ENCODE results near the gene SMAD6. TPM values are rescaled to one million over a fixed set of nuclear protein-coding genes. Genes with fewer than 3 reads are reported as not detected.
A peak's percentile ranks its signal among the peaks of the same experiment; 100 is the strongest.

Gene SMAD6
- total and polyA plus RNA-seq, 9 of the 15 experiments (the other 6 are each of a cell fraction or from before 2014, with no cell fraction given) = 0.10 to 15.5 (median 3.7) TPM

- no peak for TF ChIP-seq RERE (CRISPR knock-in tag; IDR thresholded peaks at IDR 0.05; ENCODE audit: borderline replicate concordance)
- TF ChIP-seq ZKSCAN1 (IDR thresholded peaks at IDR 0.05; ENCODE audit: low read depth, low read length) = no peak
Measured at GRCh38 chr15:66679061-66679656, 22.9 kb upstream of the SMAD6 start (continued).

GRCh38 chr15:66679657-66680108 is 22.4 kb upstream of the SMAD6 start:
- POLR2A ChIA-PET = interaction anchor here (0.7 to 2.0 kb wide), 8 partner anchors 10 to 61 kb away, joined by 3 to 9 read pairs (median 4); no protein-coding TSS in a partner anchor
- peak overlapping the region; percentile 64 for H3K4me2 ChIP-seq (ENCODE audit: insufficient read depth, low read length)
- TF ChIP-seq CXXC5 (CRISPR knock-in tag; IDR thresholded peaks at IDR 0.05) (peak; percentile 99), ZNF253 (CRISPR knock-in tag; conservative IDR thresholded peaks at IDR 0.05) (no peak), ZBTB26 (CRISPR knock-in tag; IDR thresholded peaks at IDR 0.05) (no peak), HOXB6 (CRISPR knock-in tag; IDR thresholded peaks at IDR 0.05; ENCODE audit: borderline replicate concordance) (no peak), E2F1 (CRISPR knock-in tag; IDR thresholded peaks at IDR 0.05) (no peak), ZNF124 (CRISPR knock-in tag; IDR thresholded peaks at IDR 0.05) (no peak), RBM39 (optimal IDR thresholded peaks at IDR 0.05; ENCODE audit: low read depth, low read length) (no peak), PTBP1 (IDR thresholded peaks at IDR 0.05; ENCODE audit: low read depth, low read length) (no peak)

More at GRCh38 chr15:66679657-66680108, 22.4 kb upstream of the SMAD6 start:
- in situ Hi-C loops (cut with MboI) (no loop called here), intact Hi-C loops (cut with micrococcal nuclease) (loop anchor here (5.0 kb wide), 1 partner anchor 57 kb away; no protein-coding TSS in a partner anchor)
- no TSS peak for BruUV-seq (replicated peaks)
- Histone ChIP-seq H3K79me2 (ENCODE audit: control insufficient read depth, insufficient read depth, low read length) (peaks cover 39% of the 10 kb centered on the region), H3K9me1 (ENCODE audit: control insufficient read depth, insufficient read depth, low read length) (no peaks in the 10 kb centered on the region), H3K9ac (ENCODE audit: insufficient read depth in 1 of 2, low read depth in 2 of 2, low read length in 2 of 2) (peak overlapping the region; percentile 26 to 66; a peak in 3 of 4 replicates), H4K20me1 (replicated peaks; ENCODE audit: control insufficient read depth, insufficient read depth, low read length) (no peaks in the 10 kb centered on the region), H2AFZ (ENCODE audit: low read depth, low read length) (no peak overlapping the region), H3K4me1 (replicated peaks in 1 of 2; ENCODE audit: control insufficient read depth in 2 of 2, insufficient read depth in 2 of 2, low read length in 2 of 2) (peaks cover 32 to 35% of the 10 kb centered on the region in 2 experiments), H3K27me3 (ENCODE audit: control insufficient read depth in 2 of 2, insufficient read depth in 2 of 2, low read length in 2 of 2) (no peaks in the 10 kb centered on the region), H3K27ac (ENCODE audit: extremely low read depth, low read depth, low read length) (peak overlapping the region; percentile 60), H3K36me3 (ENCODE audit: control insufficient read depth, insufficient read depth, low read length) (peaks cover 78% of the 10 kb centered on the region), H3K4me3 (no peak overlapping the region), H3K9me3 (replicated peaks; ENCODE audit: control insufficient read depth, insufficient read depth, low read depth, low read length) (peaks cover 11% of the 10 kb centered on the region; the same call in 1 of the 2 replicates)
- CTCF ChIA-PET (ENCODE audit: low intra/inter-chr PET ratio) = no interaction called here
- DNase-seq (ENCODE audit: extremely low read depth in 1 of 4, low spot score in 3 of 4) (peak; percentile 92 to 97 (median 94)), FAIRE-seq (peak; percentile 99), ATAC-seq (peak; percentile 98)
- WGBS (ENCODE audit: insufficient coverage, low coverage, missing lambda C conversion rate) = under 1% methylated on average over 10 of the region's 10 CpGs

Measured in K562 (cell line).